Stimulated activated CD8-positive, alpha-beta memory T cell treated with anti-CD3 and anti-CD28 coated beads, Interleukin-2, amount 100 ng/mL, for 1 hour (primary cell): Measurements from ENCODE around the gene PRR19.

Experiments used
- DNase-seq, 2 donors: peaks; one replicate each; pipeline ENCODE4 v3.0.0-alpha.2; 2020; ENCODE audit warnings: low read depth in 2 of 2

Gene PRR19

GRCh38 chr19:42295342-42295741 is 6.6 kb upstream of the PRR19 start:
- no peak for DNase-seq

DNA sequence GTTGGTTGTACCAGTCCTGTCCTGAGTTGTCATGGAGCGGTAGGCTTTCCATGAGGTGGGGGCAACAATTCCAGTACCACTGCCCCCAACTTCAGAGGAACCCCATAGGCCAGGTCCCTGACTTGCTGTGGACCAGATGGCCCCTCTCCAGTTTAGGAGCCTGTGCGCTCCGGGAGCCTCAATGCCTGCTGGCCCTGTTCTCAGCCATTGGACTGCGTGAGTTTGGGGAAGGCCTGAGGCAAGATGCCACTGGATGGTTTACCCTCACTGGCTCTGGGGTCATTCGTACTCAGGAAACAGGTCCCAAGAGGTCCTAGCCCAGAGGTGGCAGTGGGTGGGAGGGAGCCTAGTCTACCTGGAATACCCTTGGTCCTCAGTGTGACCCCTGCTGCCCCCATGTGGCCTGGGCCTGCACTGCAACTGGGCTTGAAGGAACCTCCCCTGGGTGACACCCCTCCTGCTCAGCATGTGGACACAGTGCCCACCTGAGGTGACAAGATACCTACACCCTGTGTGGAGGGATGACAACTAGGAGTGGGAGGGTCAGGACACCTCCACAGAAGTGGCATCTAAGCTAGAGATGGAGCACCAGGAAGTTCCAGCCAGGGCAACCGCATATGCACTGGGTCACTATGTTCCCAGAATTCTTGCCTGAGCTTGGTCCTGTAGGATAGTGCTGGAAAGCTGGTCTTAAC is 6.0 kb upstream of the PRR19 start:
- peak; percentile 77 to 83 for DNase-seq

- DNase-seq = no peak
Observed at GRCh38 chr19:42297039-42297438, 4.9 kb upstream of the PRR19 start.

- no peak for DNase-seq
Observed at GRCh38 chr19:42303101-42303464, 1.2 kb downstream of the PRR19 start.

DNA sequence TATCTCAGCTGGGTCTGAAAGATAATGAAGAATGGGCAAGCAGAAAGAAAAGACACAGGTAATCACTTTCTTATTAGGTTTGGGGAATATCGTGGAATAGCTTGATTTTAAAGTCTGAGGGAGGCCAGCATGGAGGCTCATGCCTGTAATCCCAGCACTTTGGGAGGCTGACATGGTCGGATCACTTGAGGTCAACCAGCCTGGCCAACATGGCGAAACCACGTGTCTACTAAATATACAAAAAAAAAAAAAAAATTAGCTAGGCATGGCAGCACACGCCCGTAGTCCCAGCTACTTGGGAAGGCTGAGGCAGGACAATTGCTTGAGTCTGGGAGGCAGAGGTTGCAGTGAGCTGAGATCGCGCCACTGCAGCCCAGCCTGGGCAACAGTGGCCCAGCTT is 1.9 kb downstream of the PRR19 start:
- no peak for DNase-seq

DNA sequence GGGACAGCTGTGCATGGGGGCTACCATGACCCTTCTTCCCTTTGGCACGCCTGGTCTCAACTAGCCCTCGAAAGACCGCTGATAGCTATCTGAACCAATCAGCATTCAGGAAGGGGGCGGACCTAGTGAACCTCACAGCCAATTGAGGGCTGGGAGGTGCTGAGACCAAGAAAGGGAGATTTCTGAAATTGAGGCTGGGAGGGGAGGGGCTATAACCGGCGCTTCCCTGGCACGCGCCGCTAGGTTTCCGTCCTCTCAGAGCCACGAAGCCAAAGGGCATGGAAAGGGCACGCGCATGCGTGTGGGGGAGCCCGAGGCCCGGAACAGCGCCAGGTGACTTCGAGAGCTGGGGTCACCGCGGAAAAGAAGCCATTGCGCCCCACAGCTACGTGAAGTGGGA is 4.7 kb downstream of the PRR19 start:
- no peak for DNase-seq

DNA sequence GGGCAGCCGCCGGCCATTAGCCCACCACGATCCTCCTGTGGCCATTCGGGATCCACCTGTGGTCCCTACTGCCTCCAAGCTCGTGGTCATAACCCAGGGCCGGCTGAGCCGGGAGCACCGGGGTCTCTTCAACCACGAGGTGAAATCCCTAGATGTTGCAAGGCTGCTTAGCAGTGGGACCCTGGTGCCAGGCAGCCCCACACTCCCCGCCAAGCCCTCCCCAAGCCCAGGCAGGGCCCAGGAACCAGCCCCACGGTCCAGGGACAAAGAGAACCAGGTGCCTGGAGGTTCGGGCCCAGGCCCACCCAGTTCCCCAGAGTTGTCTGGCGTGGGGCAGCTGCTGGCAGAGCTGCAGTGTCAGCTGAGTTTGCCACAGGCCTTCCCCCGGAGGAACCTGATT is 7.8 kb downstream of the PRR19 start:
- no peak for DNase-seq

- no peak for DNase-seq
Observed at GRCh38 chr19:42311657-42312056, 9.7 kb downstream of the PRR19 start.

DNA sequence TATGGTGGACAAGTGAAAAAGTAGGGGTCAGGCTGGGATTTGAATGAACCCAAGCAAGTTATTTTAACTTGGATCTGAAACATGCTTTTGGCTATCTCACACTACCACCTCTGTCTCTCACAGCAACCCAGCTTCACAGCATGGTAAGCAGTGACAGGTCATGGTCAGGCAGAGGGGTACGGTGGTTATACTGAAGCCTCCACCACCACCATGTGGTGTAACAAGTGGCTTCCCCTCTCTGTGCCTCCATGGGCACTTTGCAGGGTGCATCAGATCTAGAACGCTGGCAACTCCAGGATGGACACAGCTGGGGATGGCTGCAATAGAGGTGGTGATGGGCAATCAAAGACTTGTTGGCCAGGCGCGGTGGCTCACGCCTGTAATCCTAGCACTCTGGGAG is 10.4 kb downstream of the PRR19 start:
- DNase-seq = no peak

- DNase-seq = no peak
Observed at GRCh38 chr19:42313096-42313839, 11.3 kb downstream of the PRR19 start, which contains the start of gene TMEM145. TSS of gene TMEM145 (plus strand) at chr19:42313309. CDS start at chr19:42313377, 68 bp downstream.

GRCh38 chr19:42313840-42314755 is 12.2 kb downstream of the PRR19 start:
- DNase-seq = no peak

DNA sequence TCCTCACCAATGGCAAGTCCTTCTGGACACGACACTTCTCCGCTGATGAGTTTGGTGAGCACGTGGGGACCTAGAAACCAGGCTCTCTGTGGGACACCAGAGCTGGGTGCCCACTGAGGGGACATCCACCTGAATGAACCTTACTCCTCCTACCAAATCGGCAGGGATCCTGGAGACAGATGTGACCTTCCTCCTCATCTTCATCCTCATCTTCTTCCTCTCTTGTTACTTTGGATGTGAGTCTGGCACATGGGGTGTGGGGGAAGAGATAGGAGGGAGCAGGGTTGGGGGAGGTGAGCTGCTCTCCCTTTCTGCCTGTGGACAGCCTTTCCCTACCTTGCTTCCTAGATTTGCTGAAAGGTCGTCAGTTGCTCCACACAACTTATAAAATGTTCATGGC is 13.1 kb downstream of the PRR19 start:
- no peak for DNase-seq

GRCh38 chr19:42316223-42317211 is 14.6 kb downstream of the PRR19 start:
- DNase-seq = no peak

DNA sequence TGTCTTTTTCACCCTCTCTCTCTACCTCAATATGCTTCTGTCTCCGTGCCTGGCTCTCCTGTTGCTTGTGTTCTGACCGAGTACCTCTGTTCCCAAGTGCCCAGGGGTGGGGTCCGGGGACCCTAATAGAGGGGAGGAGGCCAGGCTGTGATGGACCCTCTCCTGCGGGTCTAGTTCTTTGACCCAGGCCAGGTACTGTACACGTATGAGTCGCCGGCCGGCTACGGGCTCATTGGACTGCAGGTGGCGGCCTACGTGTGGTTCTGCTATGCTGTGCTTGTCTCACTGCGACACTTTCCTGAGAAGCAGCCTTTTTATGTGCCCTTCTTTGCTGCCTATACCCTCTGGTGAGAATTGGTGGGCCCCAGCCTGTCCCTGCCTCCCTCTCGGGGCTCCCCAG is 15.6 kb downstream of the PRR19 start:
- DNase-seq = no peak

- no peak for DNase-seq
Observed at GRCh38 chr19:42322305-42322704, 20.4 kb downstream of the PRR19 start.

DNA sequence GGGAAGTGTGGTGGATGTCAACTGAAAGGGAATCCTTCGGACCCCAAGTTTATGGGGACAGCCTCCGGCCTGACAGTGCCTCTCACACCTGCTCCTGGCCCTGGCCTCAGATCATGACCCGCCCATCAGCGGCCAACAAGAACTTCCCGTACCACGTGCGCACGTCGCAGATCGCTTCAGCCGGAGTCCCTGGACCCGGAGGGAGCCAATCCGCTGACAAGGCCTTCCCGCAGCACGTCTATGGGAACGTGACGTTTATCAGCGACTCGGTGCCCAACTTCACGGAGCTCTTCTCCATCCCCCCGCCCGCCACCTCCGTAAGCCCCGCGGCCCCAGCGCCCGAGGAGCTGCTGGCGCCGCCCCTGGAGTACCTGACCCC is 21.5 kb downstream of the PRR19 start:
- DNase-seq = no peak

GRCh38 chr19:42323852-42324654 is 22.1 kb downstream of the PRR19 start:
- DNase-seq = no peak

DNA sequence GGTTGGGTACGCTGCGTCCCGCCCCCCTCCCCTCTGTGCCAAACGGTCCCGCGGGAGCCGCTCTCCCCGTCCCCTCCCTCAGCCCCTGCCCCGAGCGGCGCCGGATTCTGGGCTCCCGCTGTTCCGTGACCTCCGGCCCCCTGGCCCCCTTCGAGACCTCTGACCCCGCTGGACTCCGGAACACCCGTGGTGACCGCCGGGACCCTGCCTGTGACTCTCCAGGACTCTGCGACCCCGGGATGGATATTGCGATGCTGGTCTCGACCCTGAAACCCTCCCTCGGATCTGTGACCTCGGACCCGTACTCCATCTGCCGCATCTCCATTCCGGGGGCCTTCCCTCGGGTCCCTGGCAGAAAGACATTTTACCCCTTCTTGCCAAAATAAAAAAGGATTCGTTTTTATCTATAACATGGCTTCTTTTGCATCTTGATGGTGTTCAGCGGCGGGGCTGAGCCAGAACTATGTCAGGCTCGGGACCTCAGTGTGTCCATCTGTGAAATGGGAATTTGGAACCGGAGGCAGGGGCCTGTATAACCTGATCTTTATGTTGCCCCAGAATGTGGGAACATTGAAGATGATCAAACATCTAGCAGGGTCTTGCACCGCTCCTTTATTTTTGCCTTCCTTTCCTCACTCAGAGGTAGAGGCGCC is 22.8 kb downstream of the PRR19 start:
- no peak for DNase-seq

GRCh38 chr19:42325308-42325895 is 23.5 kb downstream of the PRR19 start, which contains the start of gene MEGF8:
TSS of gene MEGF8 (plus strand) at chr19:42325635. CDS start at chr19:42326244, 609 bp downstream.
- DNase-seq = peak; percentile 96 to 98
